ENCODE data around the gene TMEM256. TPM values are rescaled to one million over a fixed set of nuclear protein-coding genes. Genes with fewer than 3 reads are reported as not detected.

TMEM256 gene
- total and polyA plus RNA-seq, 2 of the 8 experiments (the other 6 are each of a cell fraction or from before 2014, with no cell fraction given): 97.0 to 350 TPM

DNA sequence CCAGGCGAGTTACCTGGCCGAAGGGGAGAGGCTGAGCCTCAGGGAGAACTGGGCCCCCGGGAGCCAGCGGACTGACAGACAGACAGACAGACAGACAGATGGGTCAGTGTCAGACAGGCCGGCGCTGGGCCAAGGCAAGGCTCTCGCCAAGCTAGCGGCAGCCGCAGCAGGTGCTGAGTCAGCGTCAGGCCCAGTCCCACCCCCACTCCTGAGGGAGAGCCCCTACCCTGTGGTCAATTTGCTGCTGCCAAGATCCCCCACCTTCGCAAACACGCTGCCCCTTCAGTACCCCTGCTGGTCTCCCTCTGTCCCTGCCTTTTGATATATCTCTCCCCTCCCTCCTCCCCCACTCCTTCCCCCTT, 36.9 kb upstream of the TMEM256 start (continued):
- TF ChIP-seq KDM1A (IDR thresholded peaks at IDR 0.05; ENCODE audit: borderline replicate concordance, low read length) (0 out of 2 replicates have a peak, but pooled peaks have one; percentile 32), ASH2L (IDR thresholded peaks at IDR 0.05; ENCODE audit: low read length) (peak; percentile 67), CTBP2 (IDR thresholded peaks at IDR 0.05; ENCODE audit: borderline replicate concordance, insufficient read depth, insufficient read length, low read length) (peak; percentile 53), JUN (IDR thresholded peaks at IDR 0.05; ENCODE audit: low read depth, low read length) (no peak)

Data from H1 (cell line).